ENCODE results near the gene FRZB.
"Not testable (repeated sequence)": the region's sequence is repeated elsewhere in the genome, so short reads cannot be mapped to it uniquely, and the experiment has no call there.

GRCh38 chr2:182893035-182893434 is 26.6 kb upstream of the FRZB start:
- not testable (repeated sequence) for TF ChIP-seq CTCF, EZH2 (IDR thresholded peaks at IDR 0.05)
